Measurements from ENCODE around the gene TBC1D24.
A peak's percentile ranks its signal among the peaks of the same experiment; 100 is the strongest.

Gene TBC1D24

DNA sequence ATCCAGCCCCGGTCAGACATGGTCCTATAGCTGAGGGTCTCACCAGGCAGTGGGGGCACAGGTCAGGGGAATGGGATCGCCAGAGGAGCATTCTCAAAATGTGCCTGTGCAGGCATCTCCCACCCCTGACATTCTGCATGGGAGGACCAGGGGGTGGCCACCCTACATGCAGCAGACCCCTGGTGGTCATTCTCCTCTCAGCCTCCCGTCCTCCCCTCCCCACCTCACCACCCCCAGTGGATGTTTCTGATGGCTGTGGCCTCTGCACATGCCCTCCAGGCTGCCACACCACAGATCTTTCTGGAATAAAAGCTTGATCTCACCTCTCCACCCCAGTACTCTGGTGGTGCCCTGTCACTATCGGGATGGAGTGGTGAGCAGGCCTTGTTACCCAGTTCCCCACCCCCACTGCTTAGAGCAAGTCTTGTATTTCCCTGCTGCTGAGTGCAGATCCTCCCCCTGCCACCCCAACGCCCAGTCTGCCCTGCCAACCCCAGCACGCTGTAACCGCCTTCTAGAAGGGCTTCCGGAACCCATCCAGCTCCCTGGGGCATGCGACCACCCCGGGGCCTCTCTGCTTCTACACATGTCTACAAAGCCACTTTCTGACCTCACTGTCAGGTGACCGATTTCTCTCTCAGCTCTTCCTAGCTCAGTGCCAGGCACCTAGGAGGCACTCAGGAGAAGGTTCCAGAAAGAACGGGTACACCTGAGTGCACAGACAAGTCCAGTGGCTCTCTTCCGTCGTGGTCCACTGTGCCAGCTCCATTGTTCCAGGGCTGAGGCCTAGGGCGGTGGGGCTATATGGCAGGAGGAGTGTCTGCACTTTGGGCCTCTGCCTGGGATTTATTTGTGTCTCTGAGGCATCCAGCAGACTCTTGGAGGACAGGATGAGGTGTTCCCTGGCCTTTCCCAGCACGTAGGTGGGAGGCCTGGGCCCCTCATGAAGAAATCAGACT, 9.3 kb downstream of the TBC1D24 start:
- no peak for DNase-seq

DNA sequence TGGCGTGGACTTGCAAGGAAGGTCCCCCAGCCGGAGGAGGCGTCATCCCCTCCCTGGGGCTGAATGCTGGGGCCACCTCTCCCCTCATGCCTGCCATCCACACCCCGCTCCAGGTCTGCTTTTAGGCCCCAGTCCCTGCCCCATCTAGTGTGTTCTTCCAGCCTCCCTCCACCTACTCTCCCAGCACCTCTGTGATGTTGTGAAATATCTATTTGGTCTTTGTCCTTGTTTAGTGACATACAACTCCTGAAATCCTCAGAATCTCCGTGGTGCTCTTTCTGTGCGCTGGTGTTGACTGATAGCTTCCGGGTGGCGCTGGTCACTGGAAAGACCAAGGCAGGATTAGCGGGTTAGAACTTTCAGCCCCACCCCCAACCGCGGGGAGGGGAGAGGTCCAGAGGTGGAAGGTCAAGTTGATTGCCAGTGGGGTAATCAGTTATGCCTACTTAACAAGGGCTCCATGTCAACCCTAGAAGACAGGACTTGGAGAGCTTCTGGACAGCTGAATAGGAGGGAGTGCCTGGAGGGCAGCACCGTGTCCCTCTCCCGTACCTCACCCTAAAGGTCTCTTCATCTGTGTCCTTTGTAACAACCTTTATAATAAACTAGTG, 10.1 kb downstream of the TBC1D24 start:
- no peak for DNase-seq

DNA sequence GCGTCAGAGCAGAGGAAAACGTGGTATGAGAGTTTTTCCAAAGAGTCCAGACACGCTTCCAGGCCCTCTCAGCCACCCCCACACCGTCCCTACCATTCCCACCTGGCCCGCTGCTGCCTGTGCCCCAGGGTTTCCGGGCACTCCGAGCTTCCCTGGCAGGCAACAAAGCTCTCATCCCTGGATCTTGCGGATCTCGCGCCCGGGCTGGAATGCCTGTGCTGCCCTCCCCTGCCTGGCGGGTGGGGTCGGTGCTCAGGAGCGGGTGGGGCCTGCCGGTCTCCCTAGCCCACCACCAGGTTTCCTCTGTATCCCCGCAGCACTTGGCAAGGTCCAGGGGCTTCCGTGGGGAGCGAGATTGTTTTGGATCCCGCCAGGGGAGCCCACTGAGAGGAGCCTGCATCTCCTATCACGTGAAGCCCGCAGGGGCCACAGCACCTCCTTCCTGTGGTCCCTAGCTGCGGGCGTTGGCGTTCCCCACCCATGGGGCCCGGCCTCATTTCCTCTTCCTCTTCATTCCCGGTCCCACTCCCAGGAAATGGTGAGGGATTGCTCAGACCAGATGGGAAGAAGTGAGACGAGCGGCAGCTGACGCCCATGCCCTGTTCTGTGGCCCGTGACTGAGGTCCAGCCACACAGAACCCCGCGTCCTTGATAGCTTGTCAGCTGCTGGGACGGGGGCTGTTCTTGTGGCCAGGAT, 11.0 kb downstream of the TBC1D24 start:
- DNase-seq, result no peak

DNA sequence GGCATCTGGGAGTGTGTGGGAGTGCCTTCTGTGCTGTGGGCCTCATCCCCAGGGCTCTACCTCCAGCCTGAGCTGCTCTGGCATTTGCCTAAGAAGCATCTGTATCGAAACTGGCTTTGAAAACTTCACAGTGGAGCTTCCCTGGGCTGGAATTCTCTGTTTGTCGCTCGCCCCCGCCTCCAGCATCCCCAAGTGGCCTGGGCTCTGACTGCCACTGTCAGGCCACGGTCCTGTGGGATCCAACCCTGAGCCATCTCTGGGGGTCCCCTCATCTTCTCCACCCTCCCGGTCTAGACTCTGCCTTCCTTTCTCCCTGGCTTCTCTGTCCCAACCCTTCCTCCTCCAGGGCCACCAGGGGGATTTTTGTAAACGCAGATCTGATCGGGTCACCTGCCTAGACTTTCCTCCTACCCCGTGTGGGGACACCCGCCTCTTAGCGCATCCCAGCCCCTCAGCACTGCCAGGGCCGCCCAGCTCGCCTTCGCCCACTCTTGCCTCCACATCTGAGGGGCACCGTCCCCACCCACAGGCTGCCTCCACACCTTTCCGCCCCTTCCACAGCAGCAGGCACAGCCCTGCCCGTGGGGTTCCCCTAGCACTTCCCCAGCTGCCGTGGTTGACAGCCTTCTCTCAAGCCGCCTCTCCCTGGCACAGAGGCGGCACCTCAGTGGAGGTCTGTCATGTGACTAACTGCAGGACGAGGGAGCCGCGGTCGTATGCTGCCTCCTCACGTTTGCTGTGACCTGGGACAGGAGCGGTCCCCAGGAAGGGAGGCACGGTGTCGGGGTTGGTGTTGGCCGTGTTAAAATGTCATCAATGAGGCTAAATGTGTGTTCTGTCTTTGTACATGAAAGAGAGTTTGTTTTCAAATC, 12.0 kb downstream of the TBC1D24 start:
- DNase-seq, result peak; percentile 84

DNA sequence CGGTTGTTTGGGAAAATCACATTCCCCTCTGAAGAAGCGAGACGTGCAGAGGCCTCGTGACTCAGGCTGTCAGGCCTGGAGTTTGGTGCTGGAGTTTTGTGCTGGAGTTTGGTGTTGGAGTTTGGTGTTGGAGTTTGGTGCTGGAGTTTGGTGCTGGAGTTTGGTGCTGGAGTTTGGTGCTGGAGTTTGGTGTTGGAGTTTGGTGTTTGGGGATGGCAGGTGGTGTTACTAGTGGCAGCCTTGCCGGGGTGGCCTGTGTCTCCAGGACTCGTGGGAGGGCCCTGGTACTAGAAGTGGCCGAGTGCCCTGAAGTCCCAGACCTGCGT, 12.6 kb downstream of the TBC1D24 start:
- DNase-seq, result no peak

DNA sequence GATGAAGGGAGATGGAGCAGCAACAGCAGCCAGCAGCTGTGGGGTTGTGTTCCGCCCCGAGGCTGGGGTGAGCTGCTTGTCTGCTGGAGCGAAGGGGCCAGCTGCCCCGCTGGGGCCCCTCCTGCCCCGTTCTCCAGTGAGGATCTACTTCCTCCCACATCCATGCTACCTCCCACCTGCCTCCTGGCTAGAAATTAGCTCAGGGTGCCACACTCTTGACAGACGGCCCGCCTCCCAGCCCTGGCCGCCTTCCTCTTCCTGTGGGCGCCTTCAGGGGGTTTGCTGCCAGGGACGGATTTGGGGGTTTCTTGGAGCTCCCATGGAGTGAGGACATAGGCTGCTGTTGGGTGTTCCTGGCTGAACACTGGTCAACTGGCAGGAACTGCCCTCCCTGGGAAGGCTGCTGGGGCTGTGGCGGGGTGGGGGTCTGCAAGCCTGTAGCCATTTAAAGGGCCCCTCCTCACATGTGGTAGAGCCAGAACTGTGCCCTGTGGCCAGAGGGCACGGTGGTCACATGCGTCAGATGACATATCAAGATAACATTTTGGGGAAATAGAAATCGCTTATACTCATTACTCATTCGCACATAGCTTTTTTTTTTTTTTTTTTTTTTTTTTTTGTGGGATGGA, 13.1 kb downstream of the TBC1D24 start:
- no peak for DNase-seq

DNA sequence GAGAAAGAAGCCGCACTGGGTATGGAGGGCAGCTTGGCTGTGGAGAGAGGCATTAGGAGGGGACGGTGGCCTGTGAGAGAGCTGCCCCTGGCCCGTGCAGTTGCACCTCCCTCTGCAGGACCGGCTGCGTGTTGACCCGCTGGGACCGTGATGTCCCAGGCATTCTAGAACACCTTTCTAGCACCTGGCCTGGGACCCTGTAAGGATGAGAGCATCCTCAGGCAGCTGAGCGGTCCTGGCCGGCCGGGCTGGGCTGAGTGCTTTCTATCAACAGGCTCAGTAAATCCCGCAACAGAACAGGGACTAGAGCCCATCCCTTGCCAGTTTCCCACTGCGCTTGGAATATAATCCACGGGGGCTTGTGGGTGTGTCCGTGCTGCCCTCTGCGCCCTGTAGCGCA, 14.7 kb downstream of the TBC1D24 start:
- no peak for DNase-seq

DNA sequence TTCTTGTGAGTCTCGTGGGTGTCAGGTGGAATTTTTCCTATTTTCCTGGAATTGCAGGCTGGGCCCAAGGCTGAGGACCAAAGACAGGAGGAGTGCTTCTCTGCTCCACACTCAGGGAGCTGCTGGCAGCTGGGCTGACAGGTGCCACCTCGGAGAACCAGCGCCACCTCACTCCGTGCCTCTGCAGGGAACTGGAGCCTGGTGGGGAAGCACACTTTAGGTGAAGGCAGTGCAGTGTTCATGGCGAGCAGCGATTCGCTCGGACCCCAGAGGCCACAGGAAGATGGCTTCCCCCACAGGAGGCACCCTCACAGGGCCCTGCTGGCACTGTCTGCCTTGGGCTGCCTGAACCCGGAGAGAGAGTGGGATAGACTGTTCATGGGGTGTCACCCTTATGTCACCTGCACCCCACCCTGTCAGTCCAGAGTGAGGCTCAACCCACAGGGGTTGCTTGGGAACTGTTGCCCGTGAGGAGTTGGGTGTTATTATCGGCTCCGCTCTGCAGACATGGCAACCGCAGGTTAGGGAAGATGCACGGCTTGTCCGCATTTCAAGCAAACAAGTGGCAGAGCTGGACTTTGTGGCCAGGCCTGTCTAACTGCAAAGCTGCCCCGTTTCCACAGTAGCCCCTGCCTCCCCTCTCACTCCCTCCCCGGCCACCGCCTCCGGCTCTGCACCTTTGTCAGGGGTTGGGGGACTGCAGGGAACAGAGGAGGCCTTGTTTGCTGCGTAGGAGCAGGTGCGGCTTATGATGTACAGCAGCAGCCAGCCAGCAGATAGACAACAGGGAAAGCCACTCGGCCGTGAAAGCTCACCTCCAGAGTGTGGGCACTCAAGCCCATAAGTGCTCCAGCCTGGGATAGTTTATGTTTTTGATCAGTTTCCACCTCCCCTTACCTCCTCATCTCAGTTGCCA, 15.5 kb downstream of the TBC1D24 start:
- no peak for DNase-seq

DNA sequence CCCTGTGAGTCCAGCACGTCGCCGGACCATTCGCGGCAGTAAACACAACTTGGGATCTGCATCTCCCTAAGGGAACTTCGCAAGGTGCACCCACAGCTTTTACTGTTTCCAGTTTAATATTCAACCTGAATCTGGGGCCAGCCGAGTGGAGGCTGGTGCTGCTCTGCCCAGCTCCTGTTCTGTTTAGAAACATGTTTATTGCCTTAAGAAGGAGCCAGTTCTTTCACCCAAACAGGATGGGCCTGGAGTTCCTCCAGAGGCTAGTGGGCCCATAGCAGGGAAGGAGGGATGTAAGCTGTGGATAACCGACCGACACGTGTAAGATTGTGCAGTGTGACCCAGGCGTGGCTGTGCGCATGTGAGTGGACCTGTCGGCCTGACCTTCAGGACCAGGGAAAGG, 17.4 kb downstream of the TBC1D24 start:
- no peak for DNase-seq

DNA sequence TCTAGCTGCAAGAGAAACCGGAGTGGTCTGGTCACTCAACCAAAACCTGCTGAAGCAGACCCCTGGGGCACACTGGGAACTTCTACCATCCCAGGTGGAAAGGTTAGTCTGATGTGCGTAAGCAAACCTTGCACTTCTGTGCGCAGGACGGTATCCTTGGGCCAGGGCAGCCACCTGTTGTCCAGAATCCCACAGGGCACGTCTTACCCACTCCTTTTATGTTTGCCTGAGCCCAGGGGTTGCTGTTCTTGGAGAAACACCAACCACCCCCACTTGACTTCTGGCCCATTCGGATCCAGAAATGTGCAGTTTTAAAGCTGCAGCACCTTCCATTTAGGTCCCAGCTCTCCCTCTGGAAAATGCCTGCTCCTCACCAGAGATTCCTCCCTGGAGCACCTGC, 18.7 kb downstream of the TBC1D24 start:
- DNase-seq, result no peak

DNA sequence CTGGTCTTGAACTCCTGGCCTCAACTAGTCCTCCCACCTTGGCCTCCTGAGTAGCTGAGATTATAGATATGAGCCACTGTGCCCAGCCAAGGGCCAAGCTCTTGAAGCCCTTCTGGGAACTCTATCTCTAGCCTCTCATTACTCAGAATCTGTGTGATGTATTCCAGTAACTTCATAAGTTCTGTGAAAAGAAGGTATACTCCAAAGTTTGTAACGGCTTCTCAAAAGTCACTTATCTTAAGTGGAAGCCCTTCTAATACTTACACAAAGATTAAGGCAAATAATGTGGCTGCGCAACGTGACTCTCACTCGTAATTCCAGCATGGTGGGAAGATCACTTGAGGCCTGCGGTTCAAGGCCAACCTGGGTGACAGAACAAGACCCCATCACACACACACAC, 19.7 kb downstream of the TBC1D24 start:
- DNase-seq, result no peak

DNA sequence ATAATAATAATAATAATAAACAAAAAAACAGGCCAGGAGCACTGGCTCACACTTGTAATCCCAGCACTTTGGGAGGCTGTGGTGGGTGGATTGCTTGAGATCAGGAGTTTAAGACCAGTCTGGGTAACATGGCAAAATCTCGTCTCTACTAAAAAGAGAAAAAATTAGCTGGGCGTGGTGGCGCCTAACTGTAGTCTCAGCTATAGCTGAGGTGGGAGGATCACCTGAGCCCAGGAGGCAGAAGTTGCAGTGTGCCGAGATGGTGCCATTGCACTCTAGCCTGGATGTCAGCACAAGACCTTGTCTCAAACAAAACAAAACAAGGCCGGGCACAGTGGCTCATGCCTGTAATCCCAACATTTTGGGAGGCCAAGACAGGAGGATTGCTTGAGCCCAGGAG, 20.1 kb downstream of the TBC1D24 start:
- no peak for DNase-seq

DNA sequence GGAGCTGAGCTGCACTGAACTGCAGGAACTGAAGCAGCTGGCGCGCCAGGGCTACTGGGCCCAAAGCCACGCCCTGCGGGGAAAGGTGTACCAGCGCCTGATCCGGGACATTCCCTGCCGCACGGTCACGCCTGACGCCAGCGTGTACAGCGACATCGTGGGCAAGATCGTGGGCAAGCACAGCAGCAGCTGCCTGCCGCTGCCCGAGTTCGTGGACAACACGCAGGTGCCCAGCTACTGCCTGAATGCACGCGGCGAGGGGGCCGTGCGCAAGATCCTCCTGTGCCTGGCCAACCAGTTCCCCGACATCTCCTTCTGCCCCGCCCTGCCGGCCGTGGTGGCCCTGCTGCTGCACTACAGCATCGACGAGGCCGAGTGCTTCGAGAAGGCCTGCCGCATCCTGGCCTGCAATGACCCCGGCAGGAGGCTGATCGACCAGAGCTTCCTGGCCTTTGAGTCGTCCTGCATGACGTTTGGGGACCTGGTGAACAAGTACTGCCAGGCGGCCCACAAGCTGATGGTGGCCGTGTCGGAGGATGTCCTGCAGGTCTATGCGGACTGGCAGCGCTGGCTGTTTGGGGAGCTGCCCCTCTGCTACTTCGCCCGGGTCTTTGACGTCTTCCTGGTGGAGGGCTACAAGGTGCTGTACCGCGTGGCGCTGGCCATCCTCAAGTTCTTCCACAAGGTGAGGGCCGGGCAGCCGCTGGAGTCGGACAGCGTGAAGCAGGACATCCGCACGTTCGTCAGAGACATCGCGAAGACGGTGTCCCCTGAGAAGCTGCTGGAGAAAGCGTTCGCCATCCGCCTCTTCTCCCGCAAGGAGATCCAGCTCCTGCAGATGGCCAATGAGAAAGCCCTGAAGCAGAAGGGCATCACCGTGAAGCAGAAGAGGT, 21.5 kb downstream of the TBC1D24 start:
- DNase-seq, result no peak

DNA sequence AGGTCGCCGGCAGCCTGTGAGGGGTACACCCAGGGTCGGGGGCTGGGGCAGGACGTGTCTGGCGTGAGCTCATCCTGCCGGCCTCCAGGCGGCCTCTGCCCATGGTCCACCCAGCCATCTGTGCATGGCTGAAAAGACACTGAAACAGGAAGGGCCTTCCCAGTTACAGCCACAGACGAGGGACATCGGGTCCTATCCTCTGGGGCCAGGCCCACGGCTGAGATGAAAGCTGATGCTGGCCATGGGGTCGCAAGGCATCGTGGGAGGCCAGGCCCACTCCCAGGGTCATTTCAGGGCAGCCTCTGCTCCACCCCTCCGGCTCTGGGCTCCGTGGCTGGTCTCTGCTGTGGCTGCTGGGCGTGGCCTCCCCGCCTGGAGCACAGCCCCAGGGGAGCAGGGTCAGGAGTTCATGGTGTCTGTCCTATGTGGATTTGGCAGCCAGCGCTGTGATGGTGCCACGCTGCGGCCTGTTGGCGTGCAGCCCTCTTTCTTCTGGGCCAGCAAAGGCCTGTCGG, 22.2 kb downstream of the TBC1D24 start:
- no peak for DNase-seq

DNA sequence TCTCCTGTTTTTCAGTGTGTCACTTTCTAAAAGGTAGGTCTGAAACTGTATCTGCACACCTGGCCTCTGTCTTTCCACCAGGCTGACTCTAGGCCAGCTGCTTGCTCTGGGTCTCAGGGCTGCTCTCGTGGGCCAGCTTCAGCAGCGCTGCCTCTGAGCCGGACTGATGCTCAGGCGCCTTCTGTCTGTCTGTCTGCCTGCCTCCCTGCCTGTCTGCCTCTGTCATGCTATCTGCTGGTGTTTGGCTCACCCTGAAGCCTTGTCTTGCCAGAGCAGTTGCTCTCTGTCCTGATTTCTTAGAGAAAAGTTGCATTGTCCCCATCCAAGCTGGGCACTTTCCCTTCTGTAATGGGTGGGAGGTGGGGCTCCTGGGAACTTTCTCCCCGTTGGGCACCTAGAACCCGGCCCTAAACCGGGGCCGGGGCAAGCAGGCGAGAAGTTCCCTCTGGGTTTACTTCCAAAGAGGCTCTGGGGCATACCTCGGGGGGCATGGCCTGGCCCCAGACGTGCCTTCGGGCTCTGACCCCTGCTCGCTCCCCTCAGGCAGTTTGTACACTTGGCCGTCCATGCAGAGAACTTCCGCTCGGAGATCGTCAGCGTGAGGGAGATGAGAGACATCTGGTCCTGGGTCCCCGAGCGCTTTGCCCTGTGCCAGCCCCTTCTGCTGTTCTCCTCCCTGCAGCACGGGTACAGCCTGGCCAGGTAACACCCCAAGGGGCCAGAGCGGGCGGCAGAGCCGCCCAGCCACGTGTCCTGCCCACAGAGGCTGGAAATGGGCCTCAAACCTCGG, 23.0 kb downstream of the TBC1D24 start:
- no peak for DNase-seq

DNA sequence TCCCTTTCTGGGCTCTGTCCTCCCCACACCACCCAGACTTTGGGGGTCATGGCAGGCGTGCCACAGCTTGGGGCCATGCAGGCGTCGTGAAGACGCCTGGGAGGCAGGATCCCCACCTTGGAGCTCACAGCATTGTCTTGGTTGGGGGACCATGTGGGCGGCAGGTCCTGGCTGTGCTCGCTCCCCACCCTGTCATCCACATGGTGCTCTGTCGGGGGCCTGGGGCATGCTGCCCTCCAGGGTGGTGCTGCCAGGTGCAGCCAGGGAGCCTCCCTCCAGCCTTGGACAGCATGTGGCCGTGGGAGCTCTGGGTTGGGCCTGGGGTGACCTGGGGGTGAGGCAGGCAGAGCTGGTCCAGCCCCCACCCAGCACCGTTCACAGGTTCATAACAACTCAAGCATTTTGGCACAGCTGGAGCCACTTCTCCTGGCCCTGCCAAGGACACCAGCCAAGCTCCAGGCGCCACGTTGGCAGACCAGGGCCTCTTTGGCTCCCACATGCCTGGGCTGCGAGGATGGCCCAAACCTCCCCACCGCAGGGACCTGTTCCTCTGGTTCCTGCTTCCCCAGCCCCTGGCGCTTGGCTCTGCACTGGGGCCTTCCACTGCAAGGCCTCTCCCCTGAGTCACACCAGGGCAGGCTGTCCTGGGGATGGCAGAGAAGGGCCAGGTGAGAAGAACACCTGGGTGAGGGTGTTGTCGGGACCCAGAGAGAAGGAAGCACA, 23.8 kb downstream of the TBC1D24 start:
- DNase-seq, result no peak

DNA sequence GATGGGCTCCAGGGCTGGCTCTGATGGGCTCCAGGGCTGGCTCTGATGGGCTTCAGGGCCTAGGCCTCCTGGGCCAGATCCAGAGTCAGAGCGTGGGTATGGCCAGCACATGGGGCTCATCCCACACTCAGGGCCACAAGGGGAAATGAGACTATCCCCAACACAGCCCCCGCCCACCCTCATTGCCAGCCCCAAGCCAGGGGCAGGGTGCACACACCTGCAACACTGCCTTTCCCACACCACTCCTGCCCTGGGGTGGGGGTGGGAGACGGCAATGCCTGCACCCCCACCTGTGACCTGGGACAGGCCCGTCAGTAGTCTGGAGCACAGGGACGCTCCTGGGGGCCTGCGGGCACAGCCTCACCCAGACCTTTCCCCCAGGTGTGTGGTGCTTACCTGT, 24.5 kb downstream of the TBC1D24 start:
- no peak for DNase-seq

DNA sequence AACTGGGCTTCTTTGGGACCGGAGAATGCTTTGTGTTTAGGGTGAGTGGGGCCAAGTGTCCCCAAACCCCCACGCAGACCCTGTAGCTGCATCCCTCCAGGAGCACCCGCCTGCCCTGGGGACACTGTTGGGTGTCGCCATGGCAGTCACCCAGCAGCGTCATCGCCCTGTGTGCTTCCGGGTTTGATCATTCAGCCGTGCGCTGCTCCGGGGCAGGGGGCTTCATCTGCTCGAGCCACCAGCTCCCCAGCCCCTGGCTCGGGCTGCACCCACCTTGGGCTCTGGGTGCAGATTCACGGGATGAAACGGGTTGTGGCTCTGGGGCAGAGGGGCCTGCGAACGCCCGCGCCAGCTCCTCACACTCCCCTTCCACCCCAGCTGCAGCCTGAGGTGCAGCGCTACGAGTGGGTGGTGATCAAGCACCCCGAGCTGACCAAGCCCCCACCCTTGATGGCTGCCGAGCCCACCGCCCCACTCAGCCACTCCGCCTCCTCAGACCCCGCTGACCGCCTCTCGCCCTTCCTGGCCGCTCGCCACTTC, 25.0 kb downstream of the TBC1D24 start:
- no peak for DNase-seq

Data from CD4-positive, alpha-beta T cell treated with Interleukin-17A for 4 hours (primary cell).